22Rv1 (cell line): Measurements from ENCODE around the gene ISM1.

Experiments
- H3K27ac ChIP-seq: fragments of 450-650 bp; 2 replicates; pipeline ENCODE4 v1.5.1; 2017
- ZFX ChIP-seq: fragments of 450-650 bp; IDR thresholded peaks from 2 replicates; pipeline ENCODE4 v1.6.1; 2017; ENCODE audit warnings: antibody characterized with exemption, borderline replicate concordance
- TF ChIP-seq, protein P1 (sequence below): fragments of 450-650 bp; IDR thresholded peaks from 2 replicates; pipeline ENCODE4 v1.5.1; 2017; ENCODE audit warnings: mild to moderate bottlenecking

The ISM1 gene

GRCh38 chr20:13221673-13222318, 722 bp downstream of the ISM1 start:
- no peak overlapping the region for H3K27ac ChIP-seq
- TF ChIP-seq, protein P1, sequence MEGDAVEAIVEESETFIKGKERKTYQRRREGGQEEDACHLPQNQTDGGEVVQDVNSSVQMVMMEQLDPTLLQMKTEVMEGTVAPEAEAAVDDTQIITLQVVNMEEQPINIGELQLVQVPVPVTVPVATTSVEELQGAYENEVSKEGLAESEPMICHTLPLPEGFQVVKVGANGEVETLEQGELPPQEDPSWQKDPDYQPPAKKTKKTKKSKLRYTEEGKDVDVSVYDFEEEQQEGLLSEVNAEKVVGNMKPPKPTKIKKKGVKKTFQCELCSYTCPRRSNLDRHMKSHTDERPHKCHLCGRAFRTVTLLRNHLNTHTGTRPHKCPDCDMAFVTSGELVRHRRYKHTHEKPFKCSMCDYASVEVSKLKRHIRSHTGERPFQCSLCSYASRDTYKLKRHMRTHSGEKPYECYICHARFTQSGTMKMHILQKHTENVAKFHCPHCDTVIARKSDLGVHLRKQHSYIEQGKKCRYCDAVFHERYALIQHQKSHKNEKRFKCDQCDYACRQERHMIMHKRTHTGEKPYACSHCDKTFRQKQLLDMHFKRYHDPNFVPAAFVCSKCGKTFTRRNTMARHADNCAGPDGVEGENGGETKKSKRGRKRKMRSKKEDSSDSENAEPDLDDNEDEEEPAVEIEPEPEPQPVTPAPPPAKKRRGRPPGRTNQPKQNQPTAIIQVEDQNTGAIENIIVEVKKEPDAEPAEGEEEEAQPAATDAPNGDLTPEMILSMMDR: peak; percentile 12; the same call in 1 of the 2 replicates
- no peak for TF ChIP-seq ZFX

GRCh38 chr20:13222319-13222716, 1.2 kb downstream of the ISM1 start:
- TF ChIP-seq, protein P1: no peak
- TF ChIP-seq ZFX: no peak
- H3K27ac ChIP-seq: no peak overlapping the region

DNA sequence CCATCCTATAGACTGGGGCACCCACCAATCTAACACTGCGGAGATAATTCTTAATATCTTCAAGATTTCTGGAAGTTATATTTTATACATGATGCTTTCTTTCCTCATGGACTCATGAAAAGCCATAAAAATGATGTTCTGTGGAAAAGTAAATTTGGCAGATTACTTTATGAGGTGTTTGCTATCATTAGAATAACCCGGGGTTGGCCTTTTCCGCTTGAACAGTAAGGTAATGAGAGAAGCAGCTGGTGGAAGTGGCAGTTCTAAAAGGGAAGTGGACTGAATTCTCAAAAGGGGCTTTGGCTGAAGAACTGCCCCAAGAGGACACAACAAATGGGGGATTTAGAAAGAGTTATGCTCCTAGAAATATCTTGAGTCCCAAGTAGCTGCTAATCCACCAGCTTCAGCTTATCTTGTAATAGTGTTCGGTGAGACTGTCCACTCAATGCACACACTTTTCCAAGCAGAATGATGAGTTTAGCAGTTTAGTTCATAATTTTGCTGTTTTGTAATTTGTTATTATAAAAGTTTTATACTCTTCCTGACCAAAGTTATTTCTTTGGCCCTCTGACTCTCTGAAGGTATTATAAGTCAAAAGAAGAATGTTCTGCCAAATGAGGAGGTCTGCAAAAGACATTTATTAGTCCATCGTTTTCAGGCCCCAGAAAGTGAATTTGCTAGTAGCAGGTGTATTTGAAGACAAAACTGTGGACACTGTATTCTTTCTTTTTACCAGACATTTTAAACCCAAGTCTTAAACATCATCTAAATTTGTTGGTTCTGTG, 2.9 kb downstream of the ISM1 start:
- H3K27ac ChIP-seq: no peak overlapping the region
- TF ChIP-seq ZFX: no peak

- H3K27ac ChIP-seq: no peak overlapping the region
- TF ChIP-seq, protein P1: no peak
- TF ChIP-seq ZFX: no peak
Observed at GRCh38 chr20:13226367-13226766, 5.3 kb downstream of the ISM1 start.

DNA sequence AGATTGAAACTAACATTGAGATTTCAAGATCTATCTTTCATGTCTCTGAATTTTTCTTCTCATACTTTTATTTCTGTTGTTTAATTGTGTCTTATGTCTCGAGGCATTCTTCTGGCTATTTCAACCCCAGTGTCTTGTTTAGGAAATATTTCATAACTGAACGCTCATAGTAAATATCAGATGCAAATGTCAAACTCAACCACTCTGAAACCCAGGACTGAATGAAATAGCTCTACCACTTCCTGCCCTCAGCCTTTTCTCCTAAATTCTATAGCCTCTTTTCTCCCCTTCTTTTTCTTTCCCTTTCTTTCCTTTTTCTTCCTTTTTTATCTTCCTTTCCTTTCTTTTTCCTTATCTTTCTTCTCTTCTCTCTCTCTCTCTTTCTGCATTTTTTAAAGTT, 7.7 kb downstream of the ISM1 start:
- no peak overlapping the region for H3K27ac ChIP-seq
- TF ChIP-seq, protein P1: no peak
- no peak for TF ChIP-seq ZFX

DNA sequence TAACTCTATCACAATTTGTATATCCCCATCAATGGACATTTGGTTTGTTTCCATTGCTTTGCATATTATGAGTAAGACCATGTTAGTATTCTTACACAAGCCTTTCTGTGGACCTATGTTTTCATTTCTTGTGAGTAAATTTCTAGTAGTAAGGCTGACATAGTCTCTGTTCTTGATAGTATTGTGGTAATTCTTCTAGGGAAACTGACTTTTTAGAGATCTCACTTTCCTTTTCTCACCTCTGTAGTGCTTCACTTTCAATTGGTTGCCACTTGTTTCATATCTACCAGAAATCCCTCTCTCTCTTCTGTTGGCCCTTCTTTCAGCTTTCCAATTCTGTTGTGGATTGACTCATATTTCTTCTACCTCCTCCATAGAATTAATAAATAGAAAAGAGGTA, 8.5 kb downstream of the ISM1 start:
- no peak overlapping the region for H3K27ac ChIP-seq
- TF ChIP-seq ZFX: no peak
- TF ChIP-seq, protein P1: no peak

DNA sequence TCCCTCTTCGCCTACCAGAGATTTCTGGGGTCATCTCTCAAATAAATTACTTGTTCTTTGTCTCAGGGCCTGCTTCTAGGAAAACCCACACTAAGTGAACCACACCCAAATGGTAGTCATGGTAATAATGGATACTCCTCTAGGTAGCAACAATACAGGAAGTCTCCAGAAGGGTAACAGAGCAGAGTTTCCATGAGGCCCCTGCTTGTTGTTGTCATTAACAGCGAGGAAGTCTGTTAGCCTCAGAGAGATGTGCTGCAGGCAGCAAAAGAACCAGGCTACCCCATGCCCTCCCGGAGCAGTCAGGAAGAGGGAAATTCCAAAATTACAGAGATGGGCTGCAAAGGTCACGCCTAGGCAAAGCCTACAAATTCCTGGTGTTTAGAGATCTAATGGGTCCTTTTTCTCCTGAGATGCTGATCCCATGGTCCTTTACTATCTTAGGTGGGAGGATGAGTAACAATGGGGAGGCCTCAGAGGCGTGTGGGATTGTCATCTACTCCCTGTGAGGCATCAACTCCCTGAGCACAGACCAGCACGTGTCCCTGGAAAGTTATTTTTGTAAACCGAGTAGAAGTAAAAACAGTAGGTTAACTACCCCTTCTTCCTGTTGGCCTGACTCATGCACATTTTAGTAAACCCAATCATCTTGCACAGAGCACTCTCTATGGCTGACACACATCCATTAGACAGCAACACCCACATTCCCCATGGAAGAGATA, 10.1 kb downstream of the ISM1 start:
- TF ChIP-seq ZFX: no peak
- TF ChIP-seq, protein P1: no peak
- H3K27ac ChIP-seq: no peak overlapping the region
